OCI-LY1 (cell line): ENCODE results near the gene PROCA1.

Experiments used
- EZH2 ChIP-seq: fragments of 200-600 bp; sonication (generic), shearing (Covaris generic); IDR thresholded peaks from 2 replicates; pipeline ENCODE4 v1.8.0; 2017; ENCODE audit warnings: borderline replicate concordance, mixed run types, mild to moderate bottlenecking, antibody characterized with exemption, low read length, moderate library complexity, mixed read lengths
- TF ChIP-seq, protein P1 (sequence below): fragments of 200-600 bp; sonication (generic), shearing (Covaris generic); IDR thresholded peaks from 2 replicates; pipeline ENCODE4 v1.5.1; 2017; ENCODE audit warnings: mild to moderate bottlenecking, antibody characterized with exemption, low read length, moderate library complexity, mixed read lengths

- TF ChIP-seq, protein P1, sequence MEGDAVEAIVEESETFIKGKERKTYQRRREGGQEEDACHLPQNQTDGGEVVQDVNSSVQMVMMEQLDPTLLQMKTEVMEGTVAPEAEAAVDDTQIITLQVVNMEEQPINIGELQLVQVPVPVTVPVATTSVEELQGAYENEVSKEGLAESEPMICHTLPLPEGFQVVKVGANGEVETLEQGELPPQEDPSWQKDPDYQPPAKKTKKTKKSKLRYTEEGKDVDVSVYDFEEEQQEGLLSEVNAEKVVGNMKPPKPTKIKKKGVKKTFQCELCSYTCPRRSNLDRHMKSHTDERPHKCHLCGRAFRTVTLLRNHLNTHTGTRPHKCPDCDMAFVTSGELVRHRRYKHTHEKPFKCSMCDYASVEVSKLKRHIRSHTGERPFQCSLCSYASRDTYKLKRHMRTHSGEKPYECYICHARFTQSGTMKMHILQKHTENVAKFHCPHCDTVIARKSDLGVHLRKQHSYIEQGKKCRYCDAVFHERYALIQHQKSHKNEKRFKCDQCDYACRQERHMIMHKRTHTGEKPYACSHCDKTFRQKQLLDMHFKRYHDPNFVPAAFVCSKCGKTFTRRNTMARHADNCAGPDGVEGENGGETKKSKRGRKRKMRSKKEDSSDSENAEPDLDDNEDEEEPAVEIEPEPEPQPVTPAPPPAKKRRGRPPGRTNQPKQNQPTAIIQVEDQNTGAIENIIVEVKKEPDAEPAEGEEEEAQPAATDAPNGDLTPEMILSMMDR = no peak
- TF ChIP-seq EZH2 = no peak
Observed at GRCh38 chr17:28733346-28733745, 21.7 kb upstream of the PROCA1 start.
